ENCODE data around the gene MAMDC4. TPM values are rescaled to one million over a fixed set of nuclear protein-coding genes. Genes with fewer than 3 reads are reported as not detected.

The MAMDC4 gene
- total RNA-seq, 2 donors from 2014 or later, result 6.5 to 25.7 TPM

GRCh38 chr9:136805207-136805740, 46.9 kb upstream of the MAMDC4 start:
- H3K4me3 ChIP-seq, result no peak overlapping the region
- no peak overlapping the region for H3K27ac ChIP-seq
- ATAC-seq, result no peak
- peaks cover 47% of the 10 kb centered on the region for H3K4me1 ChIP-seq
- no peaks in the 10 kb centered on the region for H3K27me3 ChIP-seq
- no peaks in the 10 kb centered on the region for H3K36me3 ChIP-seq (replicated peaks in 1 of 2; ENCODE audit: insufficient read depth in 1 of 2, low read depth in 2 of 2)
- intact Hi-C loops (cut with DNase I), result no loop called here
- WGBS, 2 donors, result 91 to 93% methylated on average over 10 to 12 of the region's 12 CpGs
- TF ChIP-seq CTCF (IDR thresholded peaks at IDR 0.05), result no peak
- no peak for TF ChIP-seq POLR2A (IDR thresholded peaks at IDR 0.05)
- H3K9me3 ChIP-seq, result no peaks in the 10 kb centered on the region
- DNase-seq, result no peak

- no peaks in the 10 kb centered on the region for H3K36me3 ChIP-seq (replicated peaks in 1 of 2; ENCODE audit: insufficient read depth in 1 of 2, low read depth in 2 of 2)
- no peaks in the 10 kb centered on the region for H3K9me3 ChIP-seq
- no peak overlapping the region for H3K4me3 ChIP-seq
- TF ChIP-seq CTCF (IDR thresholded peaks at IDR 0.05) (no peak), POLR2A (IDR thresholded peaks at IDR 0.05) (no peak)
- intact Hi-C loops (cut with DNase I), result no loop called here
- H3K27ac ChIP-seq, result no peak overlapping the region
- WGBS, 2 donors, result 96 to 100% methylated on average over 5 to 10 of the region's 10 CpGs
- DNase-seq (peak in 1 of 4 donors; percentile 11), ATAC-seq (no peak)
- H3K4me1 ChIP-seq, result peaks cover 47% of the 10 kb centered on the region
- no peaks in the 10 kb centered on the region for H3K27me3 ChIP-seq
These were observed 46.1 kb upstream of the MAMDC4 start for GRCh38 chr9:136806067-136806466.

GRCh38 chr9:136806631-136807201, 45.4 kb upstream of the MAMDC4 start:
- Histone ChIP-seq H3K9me3 (no peaks in the 10 kb centered on the region), H3K4me3 (peak overlapping the region in 1 of 2 donors; percentile 60), H3K4me1 (peaks cover 44% of the 10 kb centered on the region), H3K27ac (peak overlapping the region in 3 of 4 donors; percentile 76 to 91 (median 87)), H3K27me3 (no peaks in the 10 kb centered on the region), H3K36me3 (replicated peaks in 1 of 2; ENCODE audit: insufficient read depth in 1 of 2, low read depth in 2 of 2) (no peaks in the 10 kb centered on the region)
- ATAC-seq, result no peak
- WGBS, 2 donors, result 70 to 78% methylated on average over 12 to 25 of the region's 25 CpGs
- peak in 2 of 4 donors; percentile 11 for DNase-seq
- intact Hi-C loops (cut with DNase I), result no loop called here
- TF ChIP-seq CTCF (IDR thresholded peaks at IDR 0.05) (no peak), POLR2A (IDR thresholded peaks at IDR 0.05) (no peak)

GRCh38 chr9:136807281-136808074, 44.7 kb upstream of the MAMDC4 start, which contains the start of gene RABL6:
TSS of gene RABL6 (plus strand) at chr9:136807948. CDS start at chr9:136808197, 249 bp downstream.
- intact Hi-C loops (cut with DNase I), result no loop called here
- peak within 1 kb of the TSS; percentile 87 to 97 for H3K4me3 ChIP-seq
- peak; percentile 72 to 79 (median 78) for DNase-seq
- peak; percentile 16 to 69 (median 61) for TF ChIP-seq POLR2A (IDR thresholded peaks at IDR 0.05)
- TF ChIP-seq CTCF (IDR thresholded peaks at IDR 0.05), result peak in 2 of 7 experiments; percentile 3 to 26
- no peaks in the 10 kb centered on the region for H3K9me3 ChIP-seq
- 0 to 4% methylated on average over 11 to 94 of the region's 96 CpGs for WGBS, 2 donors
- H3K4me1 ChIP-seq, result peaks cover 44% of the 10 kb centered on the region
- H3K27me3 ChIP-seq, result no peaks in the 10 kb centered on the region
- ATAC-seq, result peak; percentile 92
- peak within 1 kb of the TSS; percentile 76 to 91 (median 88) for H3K27ac ChIP-seq
- H3K36me3 ChIP-seq (replicated peaks in 1 of 2; ENCODE audit: insufficient read depth in 1 of 2, low read depth in 2 of 2), result no peaks in the 10 kb centered on the region

All from body of pancreas (tissue), 4 donors.